Right forelimb (tissue), 1 donor: ENCODE measurements around the gene ITPKC.
"Not testable (repeated sequence)": the region's sequence is repeated elsewhere in the genome, so short reads cannot be mapped to it uniquely, and the experiment has no call there.

Experiments
- DNase-seq: peaks from one replicate; pipeline ENCODE4 v3.0.0-alpha.2; 2018

The ITPKC gene

GRCh38 chr19:40742477-40742876 lies 25.6 kb downstream of the ITPKC start:
- no peak for DNase-seq

- no peak for DNase-seq
These were observed 26.0 kb downstream of the ITPKC start for GRCh38 chr19:40742886-40743285.

- no peak for DNase-seq
These were observed 27.0 kb downstream of the ITPKC start for GRCh38 chr19:40743926-40744325.

- DNase-seq = no peak
These were observed 27.9 kb downstream of the ITPKC start for GRCh38 chr19:40744554-40745401.

- no peak for DNase-seq
These were observed 28.5 kb downstream of the ITPKC start for GRCh38 chr19:40745402-40745780.

GRCh38 chr19:40747536-40747935 lies 30.6 kb downstream of the ITPKC start:
- no peak for DNase-seq

- DNase-seq = peak; percentile 100
These were observed 33.4 kb downstream of the ITPKC start, which contains the start of gene ACTMAP for GRCh38 chr19:40750058-40750873. TSS of gene ACTMAP (minus strand) at chr19:40750477. CDS start at chr19:40749803, 674 bp downstream.

GRCh38 chr19:40750874-40751537 lies 34.1 kb downstream of the ITPKC start, which contains the start of gene SNRPA:
TSS of gene SNRPA (plus strand) at chr19:40751203. CDS start at chr19:40751409, 206 bp downstream.
- DNase-seq = peak; percentile 99

- no peak for DNase-seq
These were observed 35.4 kb downstream of the ITPKC start for GRCh38 chr19:40752257-40752781.

GRCh38 chr19:40754611-40755247 lies 37.8 kb downstream of the ITPKC start:
- no peak for DNase-seq

- DNase-seq = no peak
These were observed 38.3 kb downstream of the ITPKC start for GRCh38 chr19:40755248-40755624.

GRCh38 chr19:40755791-40756190 lies 38.9 kb downstream of the ITPKC start:
- no peak for DNase-seq

GRCh38 chr19:40756502-40757110 lies 39.7 kb downstream of the ITPKC start:
- no peak for DNase-seq

- DNase-seq = no peak
These were observed 41.6 kb downstream of the ITPKC start for GRCh38 chr19:40758491-40758890.

- no peak for DNase-seq
These were observed 42.4 kb downstream of the ITPKC start for GRCh38 chr19:40759352-40759751.

GRCh38 chr19:40762754-40763470 lies 46.0 kb downstream of the ITPKC start:
- DNase-seq = no peak

GRCh38 chr19:40763526-40763925 lies 46.6 kb downstream of the ITPKC start:
- no peak for DNase-seq

GRCh38 chr19:40763963-40764362 lies 47.1 kb downstream of the ITPKC start:
- no peak for DNase-seq

GRCh38 chr19:40766385-40766784 lies 49.5 kb downstream of the ITPKC start:
- DNase-seq = not testable (repeated sequence)

GRCh38 chr19:40768869-40769268 lies 52.0 kb downstream of the ITPKC start:
- DNase-seq = no peak
